Measurements from ENCODE around the gene ITGAE.

- TF ChIP-seq TAF1 (IDR thresholded peaks at IDR 0.05; ENCODE audit: low read depth) (no peak), EP300 (IDR thresholded peaks at IDR 0.05; ENCODE audit: borderline replicate concordance) (no peak), CREB1 (IDR thresholded peaks at IDR 0.05; ENCODE audit: low read depth) (no peak), EGR1 (IDR thresholded peaks at IDR 0.05) (no peak), MAX (IDR thresholded peaks at IDR 0.05) (no peak), ZBTB7A (IDR thresholded peaks at IDR 0.05; ENCODE audit: low read depth) (no peak), REST (IDR thresholded peaks at IDR 0.05; ENCODE audit: low read depth) (no peak), YY1 (IDR thresholded peaks at IDR 0.05; ENCODE audit: low read depth) (no peak), RAD21 (IDR thresholded peaks at IDR 0.05; ENCODE audit: low read depth) (no peak)
These were observed 50.1 kb downstream of the ITGAE start for GRCh38 chr17:3750926-3751325.

Data from Ishikawa (cell line).